Measurements from ENCODE around the gene GPATCH8.

The GPATCH8 gene

GRCh38 chr17:44348234-44348987 lies 154.8 kb downstream of the GPATCH8 start:
- no peak for ATAC-seq (replicated peaks; ENCODE audit: extremely low read depth, poor library complexity, severe bottlenecking)
- Mint-ChIP-seq H3K4me3 (no peak overlapping the region), H3K27me3 (no peaks in the 10 kb centered on the region), H3K27ac (ENCODE audit: low read depth) (no peak overlapping the region), H3K36me3 (ENCODE audit: insufficient read depth) (peaks cover 9% of the 10 kb centered on the region), H3K9me3 (no peaks in the 10 kb centered on the region), H3K4me1 (peaks cover 31% of the 10 kb centered on the region)
- no peak for DNase-seq (ENCODE audit: low spot score in 2 of 2)
